Astrocyte of the spinal cord (primary cell): ENCODE results near the gene SLC1A3.
A peak's percentile ranks its signal among the peaks of the same experiment; 100 is the strongest.

Experiments
- DNase-seq: peaks from one replicate; pipeline ENCODE4 v3.0.0; 2011; ENCODE audit warnings: low read depth, low spot score
- H3K4me3 ChIP-seq: 2 replicates; pipeline ENCODE4 v1.5.1; 2011; ENCODE audit warnings: low read depth, mild to moderate bottlenecking, low read length, moderate library complexity
- in situ Hi-C: cut with HindIII; loops from 2 replicates; pipeline ENCODE4 v1.10.0; 2017; ENCODE audit warnings: low sequenced_read_pairs
- TF ChIP-seq, protein P1 (sequence below): IDR thresholded peaks from 2 replicates; pipeline ENCODE4 v1.5.1; 2012; ENCODE audit warnings: low read depth, mild to moderate bottlenecking, low read length, inconsistent platforms

Gene SLC1A3

DNA sequence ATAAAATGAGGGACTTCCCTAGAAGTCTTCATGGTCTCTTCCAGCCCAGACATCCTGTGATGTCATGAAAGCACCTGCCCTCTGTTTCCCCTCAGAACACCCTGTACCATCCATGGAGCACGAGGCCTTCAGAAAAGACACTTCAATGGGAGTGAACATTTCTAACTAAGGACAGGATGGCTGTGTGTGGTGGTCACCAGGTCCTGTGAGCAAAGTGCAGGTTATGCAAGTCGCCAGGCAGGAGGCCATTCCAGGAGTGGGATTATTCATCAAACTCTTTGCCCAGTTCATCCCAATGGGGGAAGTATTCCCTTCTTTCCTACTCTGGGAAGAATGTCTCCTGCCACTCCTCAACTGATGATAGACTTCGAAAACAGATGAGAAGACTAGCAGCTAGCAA is 80.5 kb downstream of the SLC1A3 start:
- in situ Hi-C loops = no loop called here
- no peak for DNase-seq
- TF ChIP-seq, protein P1, sequence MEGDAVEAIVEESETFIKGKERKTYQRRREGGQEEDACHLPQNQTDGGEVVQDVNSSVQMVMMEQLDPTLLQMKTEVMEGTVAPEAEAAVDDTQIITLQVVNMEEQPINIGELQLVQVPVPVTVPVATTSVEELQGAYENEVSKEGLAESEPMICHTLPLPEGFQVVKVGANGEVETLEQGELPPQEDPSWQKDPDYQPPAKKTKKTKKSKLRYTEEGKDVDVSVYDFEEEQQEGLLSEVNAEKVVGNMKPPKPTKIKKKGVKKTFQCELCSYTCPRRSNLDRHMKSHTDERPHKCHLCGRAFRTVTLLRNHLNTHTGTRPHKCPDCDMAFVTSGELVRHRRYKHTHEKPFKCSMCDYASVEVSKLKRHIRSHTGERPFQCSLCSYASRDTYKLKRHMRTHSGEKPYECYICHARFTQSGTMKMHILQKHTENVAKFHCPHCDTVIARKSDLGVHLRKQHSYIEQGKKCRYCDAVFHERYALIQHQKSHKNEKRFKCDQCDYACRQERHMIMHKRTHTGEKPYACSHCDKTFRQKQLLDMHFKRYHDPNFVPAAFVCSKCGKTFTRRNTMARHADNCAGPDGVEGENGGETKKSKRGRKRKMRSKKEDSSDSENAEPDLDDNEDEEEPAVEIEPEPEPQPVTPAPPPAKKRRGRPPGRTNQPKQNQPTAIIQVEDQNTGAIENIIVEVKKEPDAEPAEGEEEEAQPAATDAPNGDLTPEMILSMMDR = no peak
- no peak overlapping the region for H3K4me3 ChIP-seq

DNA sequence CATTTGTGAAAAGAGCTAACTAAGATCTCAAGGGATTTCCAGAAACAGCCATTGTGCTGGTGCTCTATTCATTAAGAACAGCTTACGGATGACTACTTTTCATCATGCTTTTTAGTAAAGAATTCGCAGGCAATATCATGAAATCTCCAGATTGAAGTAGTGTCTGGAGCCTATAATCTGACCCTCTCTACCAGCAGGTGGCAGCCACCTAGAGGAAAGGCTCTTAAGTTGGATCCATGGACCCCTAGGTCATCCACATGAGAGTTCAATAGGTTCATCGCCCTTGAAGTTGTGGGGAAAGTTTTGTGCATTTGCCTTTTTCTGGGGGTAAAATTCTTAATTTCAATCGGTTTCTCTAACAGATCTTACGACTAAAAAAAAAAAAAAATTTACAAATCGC is 82.3 kb downstream of the SLC1A3 start:
- in situ Hi-C loops = no loop called here
- DNase-seq = no peak
- no peak overlapping the region for H3K4me3 ChIP-seq
- TF ChIP-seq, protein P1 = peak; percentile 49

DNA sequence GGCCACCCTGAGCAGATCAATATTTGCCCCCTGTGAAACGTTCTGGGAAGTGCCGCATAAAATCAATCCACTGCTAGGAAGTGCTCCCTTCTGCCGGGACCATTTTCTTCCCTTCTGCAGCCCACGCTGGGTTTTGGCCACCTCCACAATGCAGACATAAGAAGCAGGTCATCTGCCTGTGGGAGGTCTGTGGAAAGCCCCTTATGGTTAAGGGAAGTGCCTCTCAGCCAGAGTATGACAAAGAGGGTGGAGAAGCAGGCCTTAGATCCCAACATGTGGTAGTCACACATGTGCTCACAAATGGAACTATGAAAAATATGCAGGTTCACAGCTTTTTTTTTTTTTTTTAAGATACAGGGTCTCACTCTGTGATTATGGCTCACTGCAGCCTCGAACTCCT is 82.8 kb downstream of the SLC1A3 start:
- TF ChIP-seq, protein P1 = no peak
- H3K4me3 ChIP-seq = no peak overlapping the region
- in situ Hi-C loops = no loop called here
- DNase-seq = peak; percentile 65

DNA sequence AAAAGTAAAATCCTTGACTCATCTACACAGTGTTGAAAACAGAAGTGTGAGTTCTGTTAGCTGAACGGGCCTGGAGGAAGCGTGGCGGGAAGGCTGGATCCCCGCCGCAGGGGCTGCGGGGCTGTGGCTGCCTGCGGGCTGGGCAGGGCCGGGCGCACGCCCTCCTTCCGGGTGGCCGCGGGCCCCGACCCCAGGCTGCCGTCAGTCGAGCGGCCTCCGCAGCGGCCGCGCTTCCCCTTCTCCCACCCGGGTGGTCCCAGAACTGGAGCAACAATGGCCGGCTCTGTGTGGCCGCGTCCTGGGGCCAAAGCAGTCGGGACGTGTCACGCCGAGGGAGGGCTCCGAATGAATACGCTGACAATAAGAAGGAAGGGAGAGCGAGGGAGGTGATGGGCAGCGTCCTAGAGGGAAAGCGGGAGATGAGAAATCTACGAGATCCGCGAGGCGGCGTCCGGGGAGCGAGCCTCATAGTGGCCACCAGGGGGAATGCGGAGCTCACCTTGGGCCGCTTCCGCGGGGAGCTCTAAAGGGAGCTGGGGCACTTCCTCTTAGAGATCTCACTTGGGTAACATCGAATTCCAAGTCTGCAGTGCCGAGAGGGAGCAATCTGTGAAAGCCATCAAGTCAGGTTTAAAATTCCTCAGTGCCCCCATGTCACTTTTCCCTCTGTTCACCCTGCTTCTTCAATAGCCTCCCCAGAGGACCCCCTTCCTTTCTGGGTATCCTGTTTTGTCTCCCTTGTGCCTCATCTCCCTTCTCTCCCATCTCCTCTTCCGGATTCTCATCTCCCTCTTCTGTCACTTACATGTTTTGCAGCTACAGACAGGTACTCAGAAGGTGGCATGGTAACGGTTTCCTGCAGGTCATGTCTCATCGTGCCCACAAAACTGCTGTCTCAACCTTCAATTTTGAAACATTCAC is 83.9 kb downstream of the SLC1A3 start:
- in situ Hi-C loops = no loop called here
- TF ChIP-seq, protein P1 = peak; percentile 90
- peak; percentile 79 for DNase-seq
- H3K4me3 ChIP-seq = peak overlapping the region; percentile 36

DNA sequence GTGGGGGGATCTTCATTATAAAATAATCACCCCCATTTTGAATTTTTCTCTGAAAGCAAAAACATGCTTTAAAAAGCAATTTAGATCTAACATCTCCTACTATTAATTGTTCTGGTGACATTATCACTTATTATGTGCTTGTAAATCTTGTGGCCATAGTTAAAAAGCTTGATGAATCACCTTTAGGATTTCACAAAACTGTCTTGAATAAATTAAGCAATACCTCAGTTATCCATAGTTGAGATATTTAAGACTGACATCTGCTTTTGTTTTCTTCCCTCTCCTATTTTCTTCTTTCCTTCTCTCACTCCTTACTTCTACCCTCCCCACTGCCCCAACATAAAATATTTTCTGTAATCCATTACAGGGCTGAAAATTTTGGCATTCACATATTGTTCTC is 84.8 kb downstream of the SLC1A3 start:
- DNase-seq = no peak
- H3K4me3 ChIP-seq = no peak overlapping the region
- TF ChIP-seq, protein P1 = no peak
- in situ Hi-C loops = no loop called here

DNA sequence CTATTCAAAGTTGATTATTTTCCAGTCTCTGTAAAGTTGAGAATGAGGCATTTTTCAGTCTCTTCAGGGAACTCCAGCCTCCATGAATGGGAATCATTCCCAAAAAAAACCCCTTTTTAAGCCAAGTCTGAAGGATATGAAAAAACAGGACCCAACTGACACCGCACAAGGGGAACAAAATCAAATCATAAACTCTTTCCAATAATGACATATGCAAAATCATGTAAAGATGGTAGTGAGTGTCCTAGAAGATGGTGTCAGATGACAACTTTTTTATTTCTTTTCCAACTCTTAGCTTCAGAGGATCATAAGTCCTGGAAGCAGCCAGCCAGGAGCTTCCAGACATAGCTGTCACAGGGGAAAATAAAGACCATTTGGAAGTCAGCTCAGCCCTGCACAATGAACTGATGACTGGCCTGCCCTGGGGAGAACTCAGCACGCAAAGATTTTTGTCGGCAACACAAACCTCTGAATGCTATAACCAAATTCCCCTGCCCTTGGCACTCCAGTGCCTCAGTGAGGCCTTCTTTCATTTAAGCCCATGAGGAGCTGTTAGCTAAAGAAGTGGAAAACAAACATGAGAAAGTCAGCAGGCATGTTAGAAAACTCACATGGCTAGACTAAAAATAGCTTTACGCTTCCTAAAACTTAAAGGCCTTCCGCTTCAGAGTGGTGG is 85.4 kb downstream of the SLC1A3 start:
- TF ChIP-seq, protein P1 = no peak
- DNase-seq = peak; percentile 49
- no peak overlapping the region for H3K4me3 ChIP-seq
- in situ Hi-C loops = no loop called here
